Activated CD8-positive, alpha-beta memory T cell treated with anti-CD3 and anti-CD28 coated beads, Interleukin-2, amount 50 U/mL, for 24 hours (primary cell): ENCODE measurements around the gene P3R3URF.
"Not testable (repeated sequence)": the region's sequence is repeated elsewhere in the genome, so short reads cannot be mapped to it uniquely, and the experiment has no call there.

Source experiments
- DNase-seq: peaks from one replicate; pipeline ENCODE4 v3.0.0-alpha.2; 2020; ENCODE audit errors: extremely low read depth

P3R3URF gene

GRCh38 chr1:46176211-46176865, at the start of gene P3R3URF:
P3R3URF (minus strand) TSS chr1:46176488; CDS start chr1:46176471, 17 bp downstream.
- no peak for DNase-seq

- DNase-seq = no peak
Observed at GRCh38 chr1:46224966-46225365, 48.7 kb upstream of the P3R3URF start.

- DNase-seq = no peak
Observed at GRCh38 chr1:46223472-46223943, 47.2 kb upstream of the P3R3URF start.

GRCh38 chr1:46223055-46223454, 46.8 kb upstream of the P3R3URF start:
- DNase-seq = not testable (repeated sequence)

GRCh38 chr1:46221749-46222148, 45.5 kb upstream of the P3R3URF start:
- no peak for DNase-seq

- no peak for DNase-seq
Observed at GRCh38 chr1:46220808-46221207, 44.5 kb upstream of the P3R3URF start.

GRCh38 chr1:46219551-46220520, 43.5 kb upstream of the P3R3URF start:
- no peak for DNase-seq

GRCh38 chr1:46218443-46218842, 42.2 kb upstream of the P3R3URF start:
- DNase-seq = no peak

GRCh38 chr1:46215504-46215903, 39.2 kb upstream of the P3R3URF start:
- no peak for DNase-seq

GRCh38 chr1:46211051-46211450, 34.8 kb upstream of the P3R3URF start:
- DNase-seq = no peak

GRCh38 chr1:46210561-46210960, 34.3 kb upstream of the P3R3URF start:
- DNase-seq = no peak

GRCh38 chr1:46206399-46206798, 30.1 kb upstream of the P3R3URF start:
- no peak for DNase-seq

- DNase-seq = no peak
Observed at GRCh38 chr1:46205791-46206190, 29.5 kb upstream of the P3R3URF start.

- DNase-seq = no peak
Observed at GRCh38 chr1:46205141-46205540, 28.9 kb upstream of the P3R3URF start.

GRCh38 chr1:46204406-46204742, 28.1 kb upstream of the P3R3URF start:
- DNase-seq = no peak

- DNase-seq = no peak
Observed at GRCh38 chr1:46203738-46204405, 27.6 kb upstream of the P3R3URF start.

GRCh38 chr1:46199233-46199749, 23.0 kb upstream of the P3R3URF start:
- DNase-seq = no peak

- peak; percentile 24 for DNase-seq
Observed at GRCh38 chr1:46197964-46198811, 21.9 kb upstream of the P3R3URF start, which contains the start of gene POMGNT1. POMGNT1 (minus strand) TSS chr1:46198434; CDS start chr1:46197821, 613 bp downstream.

- DNase-seq = no peak
Observed at GRCh38 chr1:46197560-46197963, 21.3 kb upstream of the P3R3URF start.

GRCh38 chr1:46196609-46197008, 20.3 kb upstream of the P3R3URF start:
- no peak for DNase-seq

- DNase-seq = no peak
Observed at GRCh38 chr1:46194641-46195193, 18.4 kb upstream of the P3R3URF start.
